Fibroblast of skin of left quadriceps (primary cell): ENCODE results near the gene C1orf116.

ENCODE experiments used
- DNase-seq, 2 experiments: peaks; one replicate each; pipeline ENCODE4 v3.0.0-alpha.2; 2013; ENCODE audit warnings: low read depth in 2 of 2

The C1orf116 gene

DNA sequence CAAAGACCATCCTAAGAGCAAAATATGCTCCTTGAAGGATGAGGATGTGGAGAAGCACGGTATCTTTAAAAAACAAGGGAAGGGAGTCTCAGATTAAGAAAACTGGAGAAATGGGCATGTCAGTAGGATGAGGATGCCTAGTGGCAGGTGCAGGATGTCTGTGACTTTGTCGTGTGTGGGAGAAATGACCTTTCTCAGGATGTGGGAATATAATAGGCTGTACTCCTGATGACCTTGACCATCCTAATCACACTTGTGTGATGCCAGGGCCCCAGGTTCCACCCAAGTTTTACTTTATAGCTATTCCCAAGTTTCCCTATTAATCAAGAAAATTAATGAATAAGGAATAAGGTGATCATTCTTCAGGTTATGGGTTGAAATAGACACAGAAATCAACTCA, 12.9 kb downstream of the C1orf116 start:
- DNase-seq = no peak

DNA sequence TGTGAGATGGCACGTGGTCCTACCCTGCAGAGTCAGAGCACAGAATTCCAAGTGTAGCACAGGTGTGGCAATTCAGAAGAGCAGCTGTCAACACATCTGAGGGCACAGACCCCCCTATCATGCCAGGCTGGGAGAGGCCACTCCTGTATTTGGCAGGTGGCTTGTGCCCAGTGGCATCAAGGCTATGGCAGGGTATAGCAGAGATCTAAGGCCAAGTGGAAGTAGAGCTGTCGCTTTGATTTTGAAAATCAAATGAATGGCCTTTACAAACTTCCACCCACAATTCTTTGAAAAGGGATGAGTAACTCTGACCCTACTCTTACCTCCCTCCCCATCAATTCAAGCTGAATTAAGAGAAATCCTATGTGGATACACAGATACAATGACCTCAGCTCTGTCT, 13.4 kb downstream of the C1orf116 start:
- no peak for DNase-seq

DNA sequence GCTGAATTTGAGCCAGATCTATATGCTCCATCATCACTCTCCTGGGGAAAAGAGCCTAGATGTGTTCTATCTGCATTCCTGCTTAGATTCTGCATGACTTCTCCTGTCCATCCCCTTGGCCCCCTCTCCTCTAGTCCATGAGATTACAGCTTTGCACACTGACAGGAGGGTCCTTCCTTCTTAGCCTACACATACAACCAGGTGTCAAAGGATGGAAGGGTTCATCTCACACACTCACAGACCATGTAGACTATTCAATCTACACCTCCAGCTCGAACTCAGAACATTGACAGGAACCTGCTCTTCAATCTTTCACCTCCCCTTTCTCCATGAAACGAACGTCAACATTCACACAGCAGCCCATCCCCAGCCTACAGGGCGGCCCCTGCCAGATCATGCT, 13.8 kb downstream of the C1orf116 start:
- no peak for DNase-seq

- no peak for DNase-seq
Measured at GRCh38 chr1:207017615-207018559, 14.7 kb downstream of the C1orf116 start.

DNA sequence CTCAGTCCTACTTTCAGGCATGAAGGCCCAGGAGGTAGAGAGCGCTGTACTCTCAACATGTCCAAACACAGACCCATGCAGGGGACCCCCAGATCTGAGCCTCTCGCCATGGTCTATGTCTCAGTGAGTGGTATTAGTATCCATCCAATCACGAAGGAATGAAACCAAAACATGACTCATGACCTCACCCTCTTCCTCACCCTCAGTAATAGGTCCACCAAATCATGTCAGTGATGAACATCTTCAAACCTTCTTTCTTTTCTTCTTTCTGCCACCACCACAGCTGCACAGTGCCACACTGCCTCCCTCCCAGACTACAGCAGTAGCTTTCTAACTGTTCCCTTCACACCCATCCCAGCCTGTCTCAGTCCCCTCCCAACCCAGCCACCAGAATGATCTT, 16.8 kb downstream of the C1orf116 start:
- no peak for DNase-seq

DNA sequence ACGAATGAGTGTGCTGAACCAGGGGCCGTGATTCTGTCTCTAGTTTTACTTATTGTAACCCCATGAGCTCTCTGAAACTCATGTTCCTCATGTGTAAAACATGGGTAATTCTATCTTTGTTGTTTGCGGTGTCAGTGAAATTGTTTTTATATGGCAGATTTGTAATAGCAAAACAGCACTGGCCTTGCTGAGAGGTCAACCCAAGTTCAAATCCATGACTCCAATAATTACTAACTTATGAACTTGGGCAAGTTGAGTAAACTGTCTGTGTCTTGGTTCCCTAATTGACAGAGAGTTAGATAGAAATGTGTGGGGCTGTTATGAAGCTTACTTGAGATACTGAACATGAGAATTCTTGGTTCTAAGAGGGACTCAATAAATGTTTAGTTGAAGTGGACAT, 17.8 kb downstream of the C1orf116 start:
- DNase-seq = no peak

DNA sequence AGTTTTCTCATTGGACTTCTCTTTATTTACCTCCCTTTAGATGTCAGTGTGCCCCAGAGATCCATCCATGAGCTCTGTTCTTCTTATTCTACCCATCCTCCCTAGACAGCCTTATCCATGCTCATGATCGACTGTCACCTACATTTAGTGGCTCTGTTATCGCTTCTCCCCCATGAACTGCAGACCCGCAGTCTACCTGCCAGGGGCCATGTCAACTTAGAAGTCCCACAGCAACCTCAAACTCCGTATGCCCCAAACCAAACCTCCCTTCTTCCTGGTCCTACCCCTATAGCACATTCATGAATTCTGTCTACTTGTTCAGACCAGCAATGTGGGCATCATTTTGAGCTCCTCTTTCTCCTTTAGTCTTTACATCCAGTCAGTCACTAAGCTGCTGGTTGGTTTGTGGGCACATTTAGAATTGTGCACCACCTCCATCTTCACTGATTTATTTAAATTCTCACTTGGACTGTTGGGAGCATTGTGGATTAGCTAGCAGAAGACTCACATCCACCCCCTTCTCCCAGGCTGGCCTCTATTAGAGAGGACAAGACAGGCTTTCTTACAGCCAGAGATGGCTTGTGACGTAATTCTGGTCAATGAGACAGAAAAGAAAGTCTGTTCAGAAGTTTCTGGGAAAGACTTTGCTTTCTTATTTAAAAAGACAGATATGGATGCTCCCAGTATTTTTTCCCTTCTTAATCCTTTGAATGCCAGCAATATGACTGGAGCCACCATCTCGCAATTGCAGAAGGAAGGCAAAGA, 19.1 kb downstream of the C1orf116 start:
- no peak for DNase-seq

- no peak for DNase-seq
Measured at GRCh38 chr1:207010726-207011125, 21.8 kb downstream of the C1orf116 start.

DNA sequence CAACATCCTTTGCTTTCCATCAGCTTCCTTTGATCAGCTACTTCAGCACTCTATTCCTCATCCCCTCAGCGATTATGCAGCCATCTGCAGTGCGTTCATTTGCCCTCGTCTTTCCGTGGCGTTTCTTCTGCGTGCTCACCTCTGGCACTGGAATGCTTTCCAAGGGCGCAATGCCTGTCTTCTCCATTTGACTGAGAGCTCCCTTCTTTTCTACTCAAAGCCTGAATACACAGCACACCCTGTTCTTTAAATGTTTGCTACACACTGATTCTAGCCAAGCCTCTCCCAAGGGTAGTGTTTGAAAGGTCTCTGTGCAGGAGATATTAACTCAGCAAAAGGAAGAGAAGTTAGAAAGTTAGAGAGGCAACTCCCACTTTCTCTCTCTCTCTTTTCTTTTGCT, 22.6 kb downstream of the C1orf116 start:
- DNase-seq = no peak

GRCh38 chr1:207009182-207009850, 23.2 kb downstream of the C1orf116 start:
- no peak for DNase-seq

DNA sequence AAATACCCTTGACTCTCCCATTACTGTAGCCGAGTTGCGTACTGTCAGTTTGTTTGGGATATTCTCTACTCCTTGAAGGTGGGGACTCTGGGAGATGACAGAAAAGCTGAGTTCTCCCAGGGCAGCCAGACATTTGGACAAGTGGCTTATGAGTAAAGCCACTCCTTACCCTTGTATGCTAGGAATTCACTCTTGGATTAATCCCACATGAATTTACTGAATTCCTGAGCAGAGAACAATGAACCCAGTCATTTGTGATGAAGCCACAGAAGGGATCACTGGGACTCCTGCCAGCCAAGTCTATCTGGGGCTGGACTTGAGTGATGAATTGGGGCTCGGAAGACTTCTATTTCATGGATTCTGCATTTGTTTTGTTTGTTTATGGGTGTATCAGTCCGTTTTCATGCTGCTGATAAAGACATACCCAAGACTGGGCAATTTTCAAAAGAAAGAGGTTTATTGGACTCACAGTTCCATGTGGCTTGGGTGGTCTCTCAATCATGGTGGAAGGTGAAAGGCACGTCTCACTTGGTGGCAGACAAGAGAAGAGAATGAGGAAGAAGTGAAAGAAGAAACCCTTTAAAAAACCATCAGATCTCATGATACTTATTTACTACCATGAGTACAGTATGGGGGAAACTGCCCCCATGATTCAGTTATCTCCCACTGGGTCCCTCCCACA, 25.1 kb downstream of the C1orf116 start:
- peak; percentile 87 to 88 for DNase-seq

GRCh38 chr1:207006914-207007313, 25.6 kb downstream of the C1orf116 start:
- no peak for DNase-seq

GRCh38 chr1:207006083-207006482, 26.5 kb downstream of the C1orf116 start:
- no peak for DNase-seq

GRCh38 chr1:207004931-207005830, 27.4 kb downstream of the C1orf116 start:
- DNase-seq = peak; percentile 41 to 44

DNA sequence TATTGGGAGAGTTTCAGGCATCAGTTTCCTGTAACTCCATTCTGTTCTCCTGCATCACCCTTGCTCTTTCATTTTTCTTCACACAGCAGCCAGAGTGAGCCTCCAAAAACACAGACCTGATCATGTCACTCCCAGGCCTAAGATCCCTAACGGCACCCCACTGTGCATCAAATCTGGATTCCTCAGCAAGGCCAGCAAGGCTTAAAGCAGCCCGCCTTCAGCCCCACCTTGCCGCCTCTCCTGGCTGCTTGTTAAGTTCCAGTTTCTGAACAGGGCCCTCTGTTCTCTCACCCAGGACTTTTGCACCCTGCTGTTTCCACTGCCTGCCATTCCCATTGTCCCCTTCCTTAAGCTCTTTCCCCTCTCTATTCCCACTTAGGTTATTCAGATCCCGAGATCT, 29.3 kb downstream of the C1orf116 start:
- no peak for DNase-seq

DNA sequence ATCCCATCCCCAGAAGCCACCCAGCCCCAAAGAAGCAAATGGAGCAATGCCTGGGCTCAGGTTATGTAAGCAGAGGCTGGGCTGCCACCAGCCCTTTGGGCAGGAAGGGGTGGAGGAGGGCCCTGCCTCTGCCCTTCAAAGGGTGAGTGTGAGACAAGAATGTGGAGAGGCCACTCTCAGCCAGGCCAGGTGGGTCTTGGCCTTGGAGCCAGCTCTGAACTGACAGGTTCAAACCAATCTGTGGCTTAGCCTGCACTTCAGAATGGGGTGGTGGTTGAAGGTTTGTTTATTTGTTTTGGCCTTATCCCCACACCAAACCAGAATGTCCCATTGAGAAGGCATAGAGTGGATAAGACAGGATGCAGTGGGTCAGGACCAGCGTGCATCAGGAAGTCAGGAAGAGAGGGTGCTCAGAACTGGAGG, 29.8 kb downstream of the C1orf116 start:
- no peak for DNase-seq

DNA sequence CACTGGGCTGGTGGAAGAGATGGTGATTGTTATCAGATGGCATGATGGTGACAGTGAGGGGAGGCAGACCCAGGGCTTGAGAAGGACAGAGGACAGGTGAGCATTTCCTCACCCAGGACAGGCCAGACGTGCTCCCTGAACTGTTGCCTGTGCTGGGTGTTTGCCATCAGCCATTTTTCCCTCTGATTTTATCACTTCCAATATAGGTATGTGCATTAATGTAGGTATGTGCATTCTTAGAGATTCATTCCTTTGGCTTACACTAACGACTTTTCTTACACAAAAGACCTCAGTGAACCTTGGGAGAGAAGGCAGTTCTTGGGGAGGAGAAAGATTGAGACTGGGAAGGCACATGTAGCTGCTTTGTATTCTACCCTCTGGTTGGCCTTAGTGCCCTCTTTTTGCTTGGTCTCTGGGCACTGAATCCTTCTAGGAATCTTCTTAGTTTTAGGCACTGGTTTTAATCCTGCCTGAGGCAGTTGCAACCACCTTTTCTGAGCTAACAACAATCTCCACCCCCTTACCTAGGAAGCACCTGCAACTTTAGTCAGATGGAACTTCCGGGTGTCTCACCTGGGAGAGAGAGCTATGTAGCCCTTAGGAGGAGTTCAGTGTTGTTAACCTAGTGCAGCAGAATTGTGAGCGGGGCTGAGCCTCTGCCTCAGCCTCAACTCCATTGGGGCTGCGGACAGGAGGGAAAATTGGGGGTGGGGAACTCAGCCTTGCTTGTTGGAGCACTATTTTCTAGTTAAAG, 30.9 kb downstream of the C1orf116 start:
- no peak for DNase-seq

- DNase-seq = no peak
Measured at GRCh38 chr1:207000651-207001291, 31.8 kb downstream of the C1orf116 start.

DNA sequence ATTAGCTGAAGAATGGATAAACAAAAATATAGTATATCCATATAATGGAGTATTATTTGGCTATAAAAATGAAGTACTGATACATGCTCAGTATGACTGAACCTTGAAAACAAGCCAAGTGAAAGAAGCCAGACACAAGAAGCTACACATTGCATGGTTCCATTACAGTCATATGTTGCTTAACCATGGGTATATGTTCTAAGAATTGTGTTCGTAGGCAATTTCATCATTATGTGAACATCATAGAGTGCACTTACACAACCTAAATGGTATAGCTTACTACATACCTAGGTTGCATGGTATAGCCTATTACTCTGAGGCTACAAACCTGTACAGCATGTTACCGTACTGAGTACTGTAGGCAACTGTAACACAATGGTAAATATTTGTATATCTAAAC, 33.7 kb downstream of the C1orf116 start:
- DNase-seq = no peak
